Measurements from ENCODE around the gene LRRC40. TPM values are rescaled to one million over a fixed set of nuclear protein-coding genes. Genes with fewer than 3 reads are reported as not detected.

LRRC40 gene
- total RNA-seq, 1 experiment from 2014 or later = 13.4 TPM

DNA sequence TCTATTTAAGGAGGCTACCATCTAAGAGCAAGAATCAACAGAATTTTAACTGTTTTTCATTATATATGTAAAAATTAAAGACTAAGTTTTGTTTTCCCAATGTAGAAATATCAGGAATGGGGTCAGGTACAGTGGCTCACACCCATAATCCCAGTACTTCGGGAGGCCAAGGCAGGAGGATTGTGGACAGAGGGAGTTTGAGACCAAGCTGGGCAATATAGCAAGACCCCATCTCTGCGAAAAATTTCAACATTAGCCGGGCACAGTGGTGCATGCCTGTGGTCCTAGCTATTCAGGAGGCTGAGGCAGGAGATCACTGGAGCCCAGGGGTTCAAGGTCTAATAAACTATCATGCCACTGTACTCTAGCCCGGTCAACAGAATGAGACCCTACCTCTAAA is 5.3 kb downstream of the LRRC40 start:
- Histone ChIP-seq H3K4me2 (ENCODE audit: low read length) (no peak overlapping the region), H2AFZ (ENCODE audit: low read depth, low read length, poor library complexity, severe bottlenecking) (no peak overlapping the region), H4K20me1 (ENCODE audit: insufficient read depth) (peaks cover 3% of the 10 kb centered on the region; the same call in 1 of the 2 replicates), H3K4me3 (replicated peaks in 1 of 2; ENCODE audit: low read depth in 1 of 2, low read length in 2 of 2) (no peak overlapping the region), H3K79me2 (ENCODE audit: insufficient read depth, low read length) (peaks cover 79% of the 10 kb centered on the region), H3K9me2 (ENCODE audit: insufficient read depth) (no peaks in the 10 kb centered on the region), H3K36me3 (ENCODE audit: control insufficient read depth in 1 of 2, insufficient read depth in 2 of 2, low read length in 2 of 2) (no peaks in the 10 kb centered on the region), H3K27ac (ENCODE audit: low read depth, low read length) (no peak overlapping the region), H3K27me3 (ENCODE audit: insufficient read depth, low read length) (no peaks in the 10 kb centered on the region), H3K9ac (ENCODE audit: low read length) (no peak overlapping the region), H3K9me3 (ENCODE audit: control insufficient read depth in 1 of 2, insufficient read depth in 1 of 2, low read depth in 1 of 2, low read length in 2 of 2) (no peaks in the 10 kb centered on the region), H3K4me1 (ENCODE audit: control insufficient read depth in 1 of 2, insufficient read depth in 2 of 2, low read length in 2 of 2) (peaks cover 0 to 8% of the 10 kb centered on the region in 2 experiments; a peak in 2 of 4 replicates)
- intact Hi-C loops (cut with micrococcal nuclease) = no loop called here
- no peak for DNase-seq (ENCODE audit: low read depth, low spot score)
- ATAC-seq = no peak
- TF ChIP-seq, protein P1, sequence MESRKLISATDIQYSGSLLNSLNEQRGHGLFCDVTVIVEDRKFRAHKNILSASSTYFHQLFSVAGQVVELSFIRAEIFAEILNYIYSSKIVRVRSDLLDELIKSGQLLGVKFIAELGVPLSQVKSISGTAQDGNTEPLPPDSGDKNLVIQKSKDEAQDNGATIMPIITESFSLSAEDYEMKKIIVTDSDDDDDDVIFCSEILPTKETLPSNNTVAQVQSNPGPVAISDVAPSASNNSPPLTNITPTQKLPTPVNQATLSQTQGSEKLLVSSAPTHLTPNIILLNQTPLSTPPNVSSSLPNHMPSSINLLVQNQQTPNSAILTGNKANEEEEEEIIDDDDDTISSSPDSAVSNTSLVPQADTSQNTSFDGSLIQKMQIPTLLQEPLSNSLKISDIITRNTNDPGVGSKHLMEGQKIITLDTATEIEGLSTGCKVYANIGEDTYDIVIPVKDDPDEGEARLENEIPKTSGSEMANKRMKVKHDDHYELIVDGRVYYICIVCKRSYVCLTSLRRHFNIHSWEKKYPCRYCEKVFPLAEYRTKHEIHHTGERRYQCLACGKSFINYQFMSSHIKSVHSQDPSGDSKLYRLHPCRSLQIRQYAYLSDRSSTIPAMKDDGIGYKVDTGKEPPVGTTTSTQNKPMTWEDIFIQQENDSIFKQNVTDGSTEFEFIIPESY (IDR thresholded peaks at IDR 0.05; ENCODE audit: extremely low read depth, insufficient replicate concordance, low read length) = no peak
- TF ChIP-seq EZH2 (IDR thresholded peaks at IDR 0.05) = no peak
- TF ChIP-seq ELF1 (IDR thresholded peaks at IDR 0.05; ENCODE audit: borderline replicate concordance, low read depth) = no peak
- no peak for TF ChIP-seq SRF (IDR thresholded peaks at IDR 0.05; ENCODE audit: low read depth)
- no peak for TF ChIP-seq EGR1 (IDR thresholded peaks at IDR 0.05; ENCODE audit: low read depth)
- TF ChIP-seq YY1 (IDR thresholded peaks at IDR 0.05; ENCODE audit: extremely low read depth, insufficient replicate concordance, low read depth, low read length) = no peak
- TF ChIP-seq, protein P2, sequence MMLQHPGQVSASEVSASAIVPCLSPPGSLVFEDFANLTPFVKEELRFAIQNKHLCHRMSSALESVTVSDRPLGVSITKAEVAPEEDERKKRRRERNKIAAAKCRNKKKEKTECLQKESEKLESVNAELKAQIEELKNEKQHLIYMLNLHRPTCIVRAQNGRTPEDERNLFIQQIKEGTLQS (IDR thresholded peaks at IDR 0.05) = no peak
- TF ChIP-seq, protein P3, sequence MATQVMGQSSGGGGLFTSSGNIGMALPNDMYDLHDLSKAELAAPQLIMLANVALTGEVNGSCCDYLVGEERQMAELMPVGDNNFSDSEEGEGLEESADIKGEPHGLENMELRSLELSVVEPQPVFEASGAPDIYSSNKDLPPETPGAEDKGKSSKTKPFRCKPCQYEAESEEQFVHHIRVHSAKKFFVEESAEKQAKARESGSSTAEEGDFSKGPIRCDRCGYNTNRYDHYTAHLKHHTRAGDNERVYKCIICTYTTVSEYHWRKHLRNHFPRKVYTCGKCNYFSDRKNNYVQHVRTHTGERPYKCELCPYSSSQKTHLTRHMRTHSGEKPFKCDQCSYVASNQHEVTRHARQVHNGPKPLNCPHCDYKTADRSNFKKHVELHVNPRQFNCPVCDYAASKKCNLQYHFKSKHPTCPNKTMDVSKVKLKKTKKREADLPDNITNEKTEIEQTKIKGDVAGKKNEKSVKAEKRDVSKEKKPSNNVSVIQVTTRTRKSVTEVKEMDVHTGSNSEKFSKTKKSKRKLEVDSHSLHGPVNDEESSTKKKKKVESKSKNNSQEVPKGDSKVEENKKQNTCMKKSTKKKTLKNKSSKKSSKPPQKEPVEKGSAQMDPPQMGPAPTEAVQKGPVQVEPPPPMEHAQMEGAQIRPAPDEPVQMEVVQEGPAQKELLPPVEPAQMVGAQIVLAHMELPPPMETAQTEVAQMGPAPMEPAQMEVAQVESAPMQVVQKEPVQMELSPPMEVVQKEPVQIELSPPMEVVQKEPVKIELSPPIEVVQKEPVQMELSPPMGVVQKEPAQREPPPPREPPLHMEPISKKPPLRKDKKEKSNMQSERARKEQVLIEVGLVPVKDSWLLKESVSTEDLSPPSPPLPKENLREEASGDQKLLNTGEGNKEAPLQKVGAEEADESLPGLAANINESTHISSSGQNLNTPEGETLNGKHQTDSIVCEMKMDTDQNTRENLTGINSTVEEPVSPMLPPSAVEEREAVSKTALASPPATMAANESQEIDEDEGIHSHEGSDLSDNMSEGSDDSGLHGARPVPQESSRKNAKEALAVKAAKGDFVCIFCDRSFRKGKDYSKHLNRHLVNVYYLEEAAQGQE (IDR thresholded peaks at IDR 0.05; ENCODE audit: low read depth) = no peak
- no peak for TF ChIP-seq SIN3A (IDR thresholded peaks at IDR 0.05; ENCODE audit: low read depth)
- no peak for TF ChIP-seq SP1 (IDR thresholded peaks at IDR 0.05; ENCODE audit: low read depth)
- no peak for TF ChIP-seq POLR2AphosphoS5 (IDR thresholded peaks at IDR 0.05; ENCODE audit: low read depth, low read length)
- BruUV-seq (replicated peaks) = no TSS peak
- ChIA-PET RAD21 (ENCODE audit: low non-redundant PET in 1 of 2, low total read pairs in 2 of 2, uncharacterized antibody in 2 of 2, unreplicated experiment in 2 of 2) (no interaction called here), POLR2A (no interaction called here), CTCF (no interaction called here)
